ENCODE results near the gene KRTAP10-3.

KRTAP10-3 gene

DNA sequence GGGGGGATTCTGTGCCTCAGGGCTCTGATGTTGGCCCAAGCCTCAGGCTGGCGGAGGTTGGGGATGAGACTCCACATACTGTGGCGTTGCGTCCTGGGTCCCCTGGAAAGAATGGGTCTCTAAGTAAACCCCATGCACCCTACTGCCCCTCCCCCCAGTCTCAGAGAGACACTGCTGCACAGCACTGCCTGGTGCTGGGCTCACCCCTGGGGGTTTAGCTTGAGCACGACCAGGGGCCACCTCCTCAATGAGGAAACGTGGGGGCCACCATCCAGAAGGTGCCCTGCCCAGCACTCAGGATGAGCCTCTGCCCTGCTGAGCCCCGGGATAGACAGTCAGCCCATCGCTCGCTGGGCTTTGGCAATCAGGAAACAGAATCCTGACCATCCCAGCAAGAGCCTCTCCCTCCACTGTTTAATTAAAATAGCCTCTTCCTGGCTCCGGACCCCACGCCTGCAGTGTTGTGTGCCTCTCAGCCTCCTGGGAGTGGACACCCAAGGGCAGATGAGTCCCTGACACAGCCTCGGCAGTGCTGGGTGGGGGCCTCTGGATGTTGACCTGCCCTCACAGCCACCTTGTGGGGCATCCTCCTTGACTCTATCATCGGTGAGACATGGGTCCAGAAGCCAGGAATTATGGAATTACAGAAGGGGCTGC is 11.4 kb upstream of the KRTAP10-3 start:
- TF ChIP-seq, protein P1, sequence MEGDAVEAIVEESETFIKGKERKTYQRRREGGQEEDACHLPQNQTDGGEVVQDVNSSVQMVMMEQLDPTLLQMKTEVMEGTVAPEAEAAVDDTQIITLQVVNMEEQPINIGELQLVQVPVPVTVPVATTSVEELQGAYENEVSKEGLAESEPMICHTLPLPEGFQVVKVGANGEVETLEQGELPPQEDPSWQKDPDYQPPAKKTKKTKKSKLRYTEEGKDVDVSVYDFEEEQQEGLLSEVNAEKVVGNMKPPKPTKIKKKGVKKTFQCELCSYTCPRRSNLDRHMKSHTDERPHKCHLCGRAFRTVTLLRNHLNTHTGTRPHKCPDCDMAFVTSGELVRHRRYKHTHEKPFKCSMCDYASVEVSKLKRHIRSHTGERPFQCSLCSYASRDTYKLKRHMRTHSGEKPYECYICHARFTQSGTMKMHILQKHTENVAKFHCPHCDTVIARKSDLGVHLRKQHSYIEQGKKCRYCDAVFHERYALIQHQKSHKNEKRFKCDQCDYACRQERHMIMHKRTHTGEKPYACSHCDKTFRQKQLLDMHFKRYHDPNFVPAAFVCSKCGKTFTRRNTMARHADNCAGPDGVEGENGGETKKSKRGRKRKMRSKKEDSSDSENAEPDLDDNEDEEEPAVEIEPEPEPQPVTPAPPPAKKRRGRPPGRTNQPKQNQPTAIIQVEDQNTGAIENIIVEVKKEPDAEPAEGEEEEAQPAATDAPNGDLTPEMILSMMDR (IDR thresholded peaks at IDR 0.05) = no peak
- no peak overlapping the region for H3K27ac ChIP-seq

DNA sequence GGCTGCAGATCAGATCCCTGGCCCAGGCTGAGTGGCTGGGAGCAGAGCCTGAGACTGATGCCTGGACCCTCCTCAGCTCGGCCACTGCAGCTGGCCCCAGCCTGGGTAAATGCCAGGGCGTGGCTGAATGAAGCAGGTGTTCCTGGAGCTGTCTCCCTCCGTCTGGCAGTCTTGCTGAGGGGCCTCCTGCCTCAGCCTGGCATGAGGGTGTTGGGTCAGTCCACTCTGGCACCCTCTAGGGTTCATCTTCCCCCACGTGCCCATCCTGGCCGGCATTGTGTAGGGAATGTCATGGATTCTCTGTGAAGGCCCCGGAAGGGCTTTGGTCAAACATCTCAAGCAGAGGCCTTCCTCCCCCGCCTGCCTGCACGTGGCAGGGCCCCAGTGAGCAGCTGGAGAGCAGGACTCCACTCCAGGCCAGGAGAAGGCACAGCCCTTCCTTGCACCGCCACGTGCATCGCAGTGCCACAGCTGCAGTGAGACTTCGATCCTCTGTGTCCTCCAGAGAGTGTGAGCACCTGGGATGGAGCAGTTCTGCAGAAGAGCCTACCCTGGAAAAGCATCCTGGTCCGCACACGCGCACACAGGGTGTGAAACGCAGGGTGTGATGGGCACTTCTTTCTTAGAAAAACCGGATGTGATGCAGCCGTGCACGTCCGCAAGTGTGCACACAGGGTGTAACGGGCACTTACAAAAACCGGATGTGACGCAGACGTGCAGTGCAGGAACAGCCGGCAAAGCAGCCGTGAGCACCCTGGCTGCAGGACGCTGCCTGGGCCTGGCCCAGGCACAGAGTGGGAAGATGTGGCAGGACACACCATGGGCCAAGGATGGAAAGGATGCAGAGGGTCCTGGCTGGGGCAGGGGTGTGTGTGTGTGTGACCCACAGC is 10.3 kb upstream of the KRTAP10-3 start:
- no peak overlapping the region for H3K27ac ChIP-seq
- TF ChIP-seq ZFX (IDR thresholded peaks at IDR 0.05; ENCODE audit: borderline replicate concordance) = no peak
- TF ChIP-seq, protein P1 (IDR thresholded peaks at IDR 0.05) = no peak

DNA sequence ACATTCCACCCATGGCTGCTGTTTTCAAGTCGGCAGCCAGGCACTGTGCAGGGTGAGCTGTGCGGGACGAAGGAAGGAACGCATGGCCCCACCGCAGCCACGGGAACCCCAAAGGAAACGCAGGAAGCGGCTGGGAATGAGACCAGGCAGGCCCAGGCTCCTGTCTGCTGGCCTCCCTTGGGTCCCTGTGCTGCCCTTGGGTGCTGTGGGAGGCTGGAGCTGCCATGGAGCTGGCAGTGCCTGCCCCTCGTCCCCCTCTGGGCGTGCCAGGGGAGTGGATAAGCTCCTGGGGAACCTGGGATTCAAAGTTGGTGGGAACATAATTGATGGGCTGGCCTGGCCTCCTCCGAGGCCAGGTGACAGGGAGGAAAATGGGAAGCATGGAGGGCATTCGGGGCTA is 9.7 kb upstream of the KRTAP10-3 start:
- no peak for TF ChIP-seq ZFX (IDR thresholded peaks at IDR 0.05; ENCODE audit: borderline replicate concordance)
- TF ChIP-seq, protein P1 (IDR thresholded peaks at IDR 0.05) = no peak
- no peak overlapping the region for H3K27ac ChIP-seq

DNA sequence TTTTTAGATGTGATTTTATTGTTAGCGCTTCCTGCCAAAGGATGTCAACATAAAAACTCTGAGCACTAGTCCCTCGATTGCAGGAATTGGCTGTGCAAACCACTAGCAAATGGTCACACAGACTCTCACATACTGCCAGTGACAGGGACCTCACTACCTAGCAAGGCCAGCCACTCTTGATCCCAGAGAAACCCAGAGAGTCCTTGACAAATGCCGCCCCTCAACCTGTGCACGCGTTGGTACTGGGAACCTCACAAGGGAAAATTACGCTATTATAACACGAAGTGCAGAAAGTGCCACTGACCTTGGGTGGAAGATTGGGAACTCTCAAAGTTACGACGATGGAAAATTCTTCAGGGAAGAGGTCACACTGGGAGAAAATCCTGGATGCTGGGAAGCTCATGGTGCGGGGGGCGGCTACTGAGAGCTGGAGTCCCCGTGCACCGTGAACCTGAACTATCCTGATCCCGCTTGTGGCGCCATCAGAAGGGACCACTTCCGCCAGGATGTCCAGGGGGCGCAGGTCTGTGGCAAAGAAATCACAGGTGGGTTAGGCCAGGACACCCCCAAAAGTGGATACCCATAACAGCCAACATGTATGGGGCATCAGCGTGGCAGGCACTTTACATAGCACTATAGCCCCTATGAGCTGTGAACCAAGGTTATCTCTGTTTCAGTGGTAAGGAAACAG is 9.0 kb upstream of the KRTAP10-3 start:
- TF ChIP-seq, protein P1 (IDR thresholded peaks at IDR 0.05) = no peak
- TF ChIP-seq ZFX (IDR thresholded peaks at IDR 0.05; ENCODE audit: borderline replicate concordance) = no peak

DNA sequence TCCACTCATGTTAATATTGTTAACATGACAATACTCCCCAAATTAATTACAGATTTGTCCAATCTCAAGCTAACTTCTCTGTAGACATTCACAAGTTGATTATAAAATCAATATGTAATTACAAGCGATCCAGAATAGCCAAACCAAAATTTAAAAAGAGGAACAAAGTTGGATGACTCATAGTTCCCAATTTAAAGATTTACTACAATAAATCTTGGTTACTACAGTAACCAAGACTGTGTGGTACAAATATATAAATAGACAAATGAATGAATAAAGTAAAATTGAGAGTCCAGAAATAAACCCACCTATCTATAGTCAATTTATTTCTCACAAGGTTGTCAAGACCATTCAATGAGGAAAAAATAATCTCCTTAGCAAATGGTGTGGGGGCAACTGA is 7.8 kb upstream of the KRTAP10-3 start:
- TF ChIP-seq, protein P1 (IDR thresholded peaks at IDR 0.05) = no peak
- TF ChIP-seq ZFX (IDR thresholded peaks at IDR 0.05; ENCODE audit: borderline replicate concordance) = no peak
- no peak overlapping the region for H3K27ac ChIP-seq

More for the DNA sequence above, 9.0 kb upstream of the KRTAP10-3 start:
- H3K27ac ChIP-seq = no peak overlapping the region

DNA sequence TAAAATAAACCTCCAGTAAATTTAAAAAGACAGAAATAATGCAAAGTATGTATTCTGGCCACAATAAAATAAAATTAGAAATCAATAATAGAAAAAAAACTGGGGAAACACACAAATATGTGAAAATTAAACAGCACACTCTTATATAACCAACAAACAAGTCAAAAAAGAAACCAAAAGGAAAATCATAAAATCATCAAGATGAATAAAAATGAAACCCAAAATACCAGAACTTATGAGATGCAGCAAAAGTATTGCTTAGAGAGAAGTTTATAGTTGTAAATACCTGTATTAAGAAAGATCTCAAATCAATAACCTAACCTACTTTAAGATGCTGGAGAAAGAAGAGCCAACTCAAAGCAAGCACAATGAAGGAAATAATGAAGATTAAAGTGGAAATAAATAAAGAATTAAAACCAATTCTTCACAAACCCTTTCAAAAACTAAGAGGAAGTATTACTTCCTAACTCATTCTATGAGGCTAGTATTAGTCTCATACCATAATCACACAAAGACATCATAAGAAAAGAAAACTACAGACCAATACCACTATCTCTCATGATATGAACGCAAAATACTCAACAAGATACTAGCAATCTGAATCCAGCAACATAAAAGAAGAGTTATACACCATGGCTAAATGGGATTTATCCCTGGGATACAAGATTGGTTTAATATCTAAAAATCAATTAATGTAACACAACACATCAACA is 6.4 kb upstream of the KRTAP10-3 start:
- H3K27ac ChIP-seq = no peak overlapping the region
- TF ChIP-seq, protein P1 (IDR thresholded peaks at IDR 0.05) = no peak
- no peak for TF ChIP-seq ZFX (IDR thresholded peaks at IDR 0.05; ENCODE audit: borderline replicate concordance)
